ENCODE results near the gene IRF7. TPM values are rescaled to one million over a fixed set of nuclear protein-coding genes. Genes with fewer than 3 reads are reported as not detected.

The IRF7 gene
- total RNA-seq, 4 donors from 2014 or later: 28.1 to 80.9 (median 58.4) TPM

DNA sequence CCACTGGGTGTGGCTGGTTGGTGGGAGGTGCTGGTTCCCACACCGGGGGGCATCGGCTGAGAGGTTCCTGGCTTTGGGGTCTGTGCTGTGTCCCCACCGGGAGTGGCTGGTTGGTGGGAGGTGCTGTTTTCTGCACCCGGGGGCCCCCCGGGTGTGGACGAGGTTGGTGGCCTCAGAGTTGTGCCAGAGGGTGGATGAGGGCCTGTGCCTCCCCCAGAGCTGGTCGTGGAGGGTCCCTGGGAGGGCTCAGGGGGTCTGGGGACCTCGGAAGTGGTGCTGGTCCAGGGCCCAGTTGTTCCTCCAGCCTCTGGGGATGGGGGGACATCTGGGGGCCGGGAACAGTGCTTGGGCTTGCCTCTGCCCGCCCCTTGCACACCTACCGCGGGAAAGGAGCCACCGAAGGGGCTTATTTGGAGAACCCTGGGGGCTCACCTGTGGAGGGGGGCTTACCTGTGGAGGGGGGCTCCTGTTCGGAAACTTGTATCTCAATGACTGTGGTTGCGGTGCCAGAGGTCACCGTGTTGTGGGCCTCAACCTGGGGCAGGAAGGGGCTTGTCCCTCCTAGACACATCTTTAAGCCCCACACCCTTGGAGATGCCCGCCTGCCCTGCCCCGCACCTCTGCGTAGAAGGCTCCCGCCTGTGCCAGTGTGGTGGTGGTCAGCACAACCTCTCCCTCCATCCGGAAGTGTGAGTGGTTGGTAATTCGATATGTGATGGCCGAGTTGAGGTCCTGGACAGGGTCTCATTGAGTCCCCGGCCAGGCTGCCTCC, 3.3 kb upstream of the IRF7 start:
- Histone ChIP-seq H3K9me3 (no peaks in the 10 kb centered on the region), H3K36me3 (peaks cover 0 to 34% (median 0%) of the 10 kb centered on the region in 3 donors), H3K27me3 (no peaks in the 10 kb centered on the region), H3K4me3 (no peak overlapping the region), H3K4me1 (peaks cover under 1 to 34% (median 15%) of the 10 kb centered on the region in 4 donors), H3K27ac (no peak overlapping the region)
- no peak for DNase-seq
- TF ChIP-seq POLR2A (IDR thresholded peaks at IDR 0.05): no peak
- TF ChIP-seq, protein P1, sequence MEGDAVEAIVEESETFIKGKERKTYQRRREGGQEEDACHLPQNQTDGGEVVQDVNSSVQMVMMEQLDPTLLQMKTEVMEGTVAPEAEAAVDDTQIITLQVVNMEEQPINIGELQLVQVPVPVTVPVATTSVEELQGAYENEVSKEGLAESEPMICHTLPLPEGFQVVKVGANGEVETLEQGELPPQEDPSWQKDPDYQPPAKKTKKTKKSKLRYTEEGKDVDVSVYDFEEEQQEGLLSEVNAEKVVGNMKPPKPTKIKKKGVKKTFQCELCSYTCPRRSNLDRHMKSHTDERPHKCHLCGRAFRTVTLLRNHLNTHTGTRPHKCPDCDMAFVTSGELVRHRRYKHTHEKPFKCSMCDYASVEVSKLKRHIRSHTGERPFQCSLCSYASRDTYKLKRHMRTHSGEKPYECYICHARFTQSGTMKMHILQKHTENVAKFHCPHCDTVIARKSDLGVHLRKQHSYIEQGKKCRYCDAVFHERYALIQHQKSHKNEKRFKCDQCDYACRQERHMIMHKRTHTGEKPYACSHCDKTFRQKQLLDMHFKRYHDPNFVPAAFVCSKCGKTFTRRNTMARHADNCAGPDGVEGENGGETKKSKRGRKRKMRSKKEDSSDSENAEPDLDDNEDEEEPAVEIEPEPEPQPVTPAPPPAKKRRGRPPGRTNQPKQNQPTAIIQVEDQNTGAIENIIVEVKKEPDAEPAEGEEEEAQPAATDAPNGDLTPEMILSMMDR (IDR thresholded peaks at IDR 0.05): no peak

DNA sequence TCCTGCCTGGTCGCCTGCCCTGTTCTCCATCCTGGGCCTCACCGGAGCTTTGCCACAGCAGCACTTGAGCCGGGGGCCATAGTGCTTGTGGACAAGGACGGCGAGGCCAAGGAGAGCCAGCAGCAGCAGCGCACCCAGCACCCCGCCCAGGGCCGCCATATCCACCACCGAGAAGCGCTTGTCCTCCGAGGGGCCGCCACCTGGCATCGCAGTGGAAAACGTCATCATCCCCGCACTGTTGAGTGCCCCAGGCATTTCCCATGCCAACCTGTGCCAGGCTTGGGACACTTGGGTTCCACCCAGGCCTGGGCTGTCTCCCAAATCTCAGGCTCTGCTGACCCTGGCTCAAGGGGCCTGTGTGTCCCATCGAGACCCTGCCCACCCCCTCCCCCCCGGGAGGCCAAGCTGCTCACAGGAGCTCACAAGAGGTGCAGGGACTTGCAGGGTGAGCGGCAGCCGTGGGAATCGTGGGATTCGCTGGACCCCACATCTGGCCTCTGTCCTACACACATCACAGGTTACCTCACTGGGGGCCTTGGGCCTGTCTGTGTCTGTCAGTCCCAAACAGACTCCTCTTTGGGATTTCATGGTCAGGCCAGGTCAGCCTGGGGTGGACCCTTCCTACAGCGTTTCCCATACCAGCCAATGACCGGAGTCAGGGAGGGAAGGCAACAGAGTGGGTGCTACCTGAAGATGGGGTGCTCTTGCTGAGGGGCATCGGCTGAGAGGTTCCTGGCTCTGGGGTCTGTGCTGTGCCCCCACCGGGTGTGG, 2.3 kb upstream of the IRF7 start:
- Histone ChIP-seq H3K27ac (no peak overlapping the region), H3K36me3 (peaks cover 0 to 31% (median 0%) of the 10 kb centered on the region in 3 donors), H3K9me3 (no peaks in the 10 kb centered on the region), H3K27me3 (no peaks in the 10 kb centered on the region), H3K4me3 (no peak overlapping the region), H3K4me1 (peaks cover 6 to 37% (median 21%) of the 10 kb centered on the region in 4 donors)
- DNase-seq: no peak
- TF ChIP-seq, protein P1 (IDR thresholded peaks at IDR 0.05): no peak
- no peak for TF ChIP-seq POLR2A (IDR thresholded peaks at IDR 0.05)

DNA sequence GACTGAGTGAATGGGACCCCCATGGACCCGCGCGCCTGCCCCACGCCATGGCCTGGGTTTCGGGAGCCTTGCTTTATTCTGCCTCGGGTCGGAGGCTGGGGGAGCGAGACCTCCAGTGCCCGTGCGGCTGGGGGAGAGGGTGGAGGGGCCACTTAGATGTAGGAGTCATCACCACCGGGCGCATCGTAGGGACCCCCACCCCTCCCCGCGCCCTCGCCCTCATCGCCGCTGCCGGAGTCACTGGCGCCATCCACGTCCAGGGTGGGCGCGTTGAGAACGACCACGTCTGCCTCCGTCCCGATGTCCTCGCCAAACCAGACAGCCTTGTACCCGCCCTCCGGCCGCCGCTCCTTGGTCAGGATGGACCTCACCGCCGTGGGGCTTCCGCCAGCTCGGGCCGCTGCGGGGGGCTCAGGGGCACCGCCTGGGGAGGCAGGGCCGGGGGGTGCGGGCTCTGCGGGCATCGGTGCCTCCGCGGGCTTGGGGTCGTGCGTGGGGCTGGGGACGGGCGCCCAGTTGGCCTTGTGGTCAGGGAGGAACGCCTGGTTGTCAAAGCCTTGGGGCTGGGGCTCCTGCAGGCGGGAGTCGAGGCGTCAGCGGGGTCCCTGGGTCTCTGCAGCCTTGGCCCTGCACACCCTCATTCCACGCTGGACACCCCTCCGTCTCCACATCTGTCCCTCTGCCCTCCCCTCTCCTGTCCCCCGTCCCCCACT, 1.6 kb upstream of the IRF7 start:
- Histone ChIP-seq H3K4me1 (peaks cover 8 to 44% (median 23%) of the 10 kb centered on the region in 4 donors), H3K27me3 (no peaks in the 10 kb centered on the region), H3K36me3 (peaks cover 0 to 37% (median 0%) of the 10 kb centered on the region in 3 donors), H3K9me3 (no peaks in the 10 kb centered on the region), H3K27ac (no peak overlapping the region), H3K4me3 (no peak overlapping the region)
- no peak for DNase-seq
- TF ChIP-seq, protein P1 (IDR thresholded peaks at IDR 0.05): no peak
- no peak for TF ChIP-seq POLR2A (IDR thresholded peaks at IDR 0.05)

DNA sequence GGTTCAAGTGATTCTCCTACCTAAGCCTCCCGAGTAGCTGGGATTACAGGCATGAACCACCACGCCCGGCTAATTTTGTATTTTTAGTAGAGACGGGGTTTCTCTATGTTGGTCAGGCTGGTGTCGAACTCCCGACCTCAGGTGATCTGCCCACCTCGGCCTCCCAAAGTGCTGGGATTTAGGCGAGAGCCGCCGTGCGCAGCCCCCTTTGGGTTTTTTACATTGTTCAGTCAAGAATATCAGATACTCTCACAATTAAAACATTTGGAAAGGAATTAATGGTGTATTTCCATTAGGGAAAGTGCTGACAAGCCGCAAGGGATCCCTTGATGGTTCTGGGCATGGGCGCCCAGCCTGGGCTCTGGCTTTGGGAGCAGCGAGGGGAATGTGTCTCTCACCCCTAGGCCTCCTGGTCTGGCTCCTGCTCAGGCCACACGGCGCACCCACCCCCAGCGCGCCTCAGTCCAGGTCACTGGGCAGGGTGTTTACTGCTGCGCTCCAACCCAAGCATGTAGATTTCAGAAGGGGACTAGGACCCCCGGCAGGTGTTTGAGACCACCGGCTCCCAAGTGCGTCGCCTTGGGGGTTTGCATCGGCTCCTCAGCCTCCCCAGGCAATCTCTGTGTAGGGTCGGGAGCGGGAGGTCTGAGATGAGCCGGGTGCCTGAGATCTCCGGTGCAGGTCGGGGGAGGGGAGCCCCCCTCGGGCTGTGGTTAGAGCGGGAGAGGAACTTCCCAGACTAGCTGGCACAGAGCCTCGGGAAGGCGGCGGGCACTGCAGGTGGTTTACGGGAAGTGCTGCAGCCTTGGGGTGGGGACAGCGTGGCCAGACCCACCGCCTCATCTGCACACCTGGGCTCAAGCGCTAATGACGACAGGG, 809 bp upstream of the IRF7 start:
- Histone ChIP-seq H3K4me1 (peaks cover 10 to 52% (median 23%) of the 10 kb centered on the region in 4 donors), H3K36me3 (peaks cover 0 to 45% (median 0%) of the 10 kb centered on the region in 3 donors), H3K4me3 (peak overlapping the region; percentile 67 to 79 (median 68)), H3K9me3 (no peaks in the 10 kb centered on the region), H3K27ac (peak overlapping the region; percentile 94 to 96 (median 95)), H3K27me3 (no peaks in the 10 kb centered on the region)
- peak in 1 of 3 donors; percentile 56 for DNase-seq
- TF ChIP-seq, protein P1 (IDR thresholded peaks at IDR 0.05): no peak
- no peak for TF ChIP-seq POLR2A (IDR thresholded peaks at IDR 0.05)
